ENCODE results near the gene FOSL1. TPM values are rescaled to one million over a fixed set of nuclear protein-coding genes. Genes with fewer than 3 reads are reported as not detected.
A peak's percentile ranks its signal among the peaks of the same experiment; 100 is the strongest.
"Not testable (repeated sequence)": the region's sequence is repeated elsewhere in the genome, so short reads cannot be mapped to it uniquely, and the experiment has no call there.

FOSL1 gene
- total RNA-seq, 2 experiments from 2014 or later: 2.3 to 3.8 TPM

GRCh38 chr11:65896034-65896999 lies 3.9 kb downstream of the FOSL1 start:
- no peak for ATAC-seq
- Mint-ChIP-seq H3K9me3 (ENCODE audit: insufficient read depth) (no peaks in the 10 kb centered on the region), H3K27ac (peak overlapping the region; percentile 49), H3K27me3 (ENCODE audit: low read depth) (no peaks in the 10 kb centered on the region), H3K36me3 (ENCODE audit: low read depth) (peaks cover 23% of the 10 kb centered on the region), H3K4me1 (ENCODE audit: low read depth) (peaks cover 69% of the 10 kb centered on the region), H3K4me3 (no peak overlapping the region)
- POLR2A ChIA-PET: interaction anchor here (0.7 to 1.3 kb wide), 5 partner anchors 7 to 35 kb away, joined by 3 to 4 read pairs (median 3); no protein-coding TSS in a partner anchor
- DNase-seq: no peak
- CTCF ChIA-PET: interaction anchor here (0.8 to 4.2 kb wide), 7 partner anchors 7 to 239 kb away, joined by 3 to 47 read pairs (median 6); partner anchors contain the start of genes CCDC85B, FIBP and MUS81

GRCh38 chr11:65895482-65895981 lies 4.7 kb downstream of the FOSL1 start:
- no peak for ATAC-seq
- CTCF ChIA-PET: interaction anchor here (1.0 to 4.2 kb wide), 5 partner anchors 9 to 240 kb away, joined by 3 to 36 read pairs (median 9); no protein-coding TSS in a partner anchor
- Mint-ChIP-seq H3K27ac (peak overlapping the region; percentile 54), H3K4me3 (peak overlapping the region; percentile 31), H3K36me3 (ENCODE audit: low read depth) (peaks cover 23% of the 10 kb centered on the region), H3K4me1 (ENCODE audit: low read depth) (peaks cover 62% of the 10 kb centered on the region), H3K9me3 (ENCODE audit: insufficient read depth) (no peaks in the 10 kb centered on the region), H3K27me3 (ENCODE audit: low read depth) (no peaks in the 10 kb centered on the region)
- POLR2A ChIA-PET: interaction anchor here (1.3 kb wide), 1 partner anchor 10 kb away, joined by 3 read pairs; no protein-coding TSS in a partner anchor
- no peak for DNase-seq

GRCh38 chr11:65894034-65894591 lies 6.1 kb downstream of the FOSL1 start:
- peak overlapping the region; percentile 98 for H3K4me3 Mint-ChIP-seq
- ChIA-PET POLR2A (interaction anchor here (0.6 to 19.3 kb wide), 10 partner anchors 7 to 395 kb away, joined by 3 to 305 read pairs (median 4); partner anchors contain the start of genes BANF1, CFL1, CTSW and FOSL1), CTCF (interaction anchor here (0.6 to 19.5 kb wide), 8 partner anchors 9 to 513 kb away, joined by 3 to 584 read pairs (median 6); partner anchors contain the start of genes CFL1, EFEMP2, KAT5 and MUS81)
- H3K4me1 Mint-ChIP-seq (ENCODE audit: low read depth): peaks cover 70% of the 10 kb centered on the region
- H3K27me3 Mint-ChIP-seq (ENCODE audit: low read depth): no peaks in the 10 kb centered on the region
- H3K36me3 Mint-ChIP-seq (ENCODE audit: low read depth): peaks cover 23% of the 10 kb centered on the region
- peak; percentile 64 for DNase-seq
- peak overlapping the region; percentile 85 for H3K27ac Mint-ChIP-seq
- H3K9me3 Mint-ChIP-seq (ENCODE audit: insufficient read depth): no peaks in the 10 kb centered on the region
- peak; percentile 13 for ATAC-seq

GRCh38 chr11:65892661-65893317 lies 7.4 kb downstream of the FOSL1 start:
- DNase-seq: no peak
- H3K27me3 Mint-ChIP-seq (ENCODE audit: low read depth): no peaks in the 10 kb centered on the region
- no peak for ATAC-seq
- H3K4me3 Mint-ChIP-seq: peak overlapping the region; percentile 98
- CTCF ChIA-PET: interaction anchor here (0.8 to 19.5 kb wide), 9 partner anchors 8 to 181 kb away, joined by 3 to 584 read pairs (median 36); partner anchors contain the start of genes CFL1, EFEMP2, FOSL1 and KAT5
- H3K4me1 Mint-ChIP-seq (ENCODE audit: low read depth): peaks cover 69% of the 10 kb centered on the region
- POLR2A ChIA-PET: interaction anchor here (0.6 to 19.3 kb wide), 6 partner anchors 8 to 394 kb away, joined by 3 to 305 read pairs (median 6); partner anchors contain the start of genes CFL1, FOSL1, MALAT1 and MUS81
- H3K9me3 Mint-ChIP-seq (ENCODE audit: insufficient read depth): no peaks in the 10 kb centered on the region
- peaks cover 25% of the 10 kb centered on the region for H3K36me3 Mint-ChIP-seq (ENCODE audit: low read depth)
- peak overlapping the region; percentile 85 for H3K27ac Mint-ChIP-seq

- H3K9me3 Mint-ChIP-seq (ENCODE audit: insufficient read depth); ATAC-seq; H3K27me3 Mint-ChIP-seq (ENCODE audit: low read depth): not testable (repeated sequence)
- CTCF ChIA-PET: interaction anchor here (0.8 to 19.5 kb wide), 9 partner anchors 9 to 181 kb away, joined by 3 to 584 read pairs (median 21); partner anchors contain the start of genes CFL1, EFEMP2, FOSL1 and KAT5
- POLR2A ChIA-PET: interaction anchor here (0.9 to 19.3 kb wide), 4 partner anchors 9 to 110 kb away, joined by 3 to 305 read pairs (median 34); partner anchors contain the start of genes BANF1, CFL1, EIF1AD and FOSL1
- H3K4me3 Mint-ChIP-seq: peak overlapping the region; percentile 98
- H3K27ac Mint-ChIP-seq: peak overlapping the region; percentile 85
- peak; percentile 54 for DNase-seq
- peaks cover 25% of the 10 kb centered on the region for H3K36me3 Mint-ChIP-seq (ENCODE audit: low read depth)
- peaks cover 67% of the 10 kb centered on the region for H3K4me1 Mint-ChIP-seq (ENCODE audit: low read depth)
These were observed 8.0 kb downstream of the FOSL1 start for GRCh38 chr11:65892137-65892540.

GRCh38 chr11:65891219-65892136 lies 8.7 kb downstream of the FOSL1 start:
- no peaks in the 10 kb centered on the region for H3K9me3 Mint-ChIP-seq (ENCODE audit: insufficient read depth)
- H3K4me1 Mint-ChIP-seq (ENCODE audit: low read depth): peaks cover 67% of the 10 kb centered on the region
- ChIA-PET POLR2A (interaction anchor here (0.6 to 19.3 kb wide), 27 partner anchors 10 to 1203 kb away, joined by 3 to 305 read pairs (median 5); partner anchors contain the start of genes BANF1, C11orf68, CFL1 and CTSW), CTCF (interaction anchor here (0.8 to 19.5 kb wide), 23 partner anchors 6 to 424 kb away, joined by 3 to 584 read pairs (median 15); partner anchors contain the start of genes AP5B1, BANF1, C11orf68 and CFL1)
- peaks cover 31% of the 10 kb centered on the region for H3K36me3 Mint-ChIP-seq (ENCODE audit: low read depth)
- DNase-seq (peak; percentile 60), ATAC-seq (no peak)
- peak overlapping the region; percentile 85 for H3K27ac Mint-ChIP-seq
- peak overlapping the region; percentile 98 for H3K4me3 Mint-ChIP-seq
- no peaks in the 10 kb centered on the region for H3K27me3 Mint-ChIP-seq (ENCODE audit: low read depth)

- peak within 1 kb of the TSS; percentile 96 for H3K27ac Mint-ChIP-seq
- H3K36me3 Mint-ChIP-seq (ENCODE audit: low read depth): peaks cover 30% of the 10 kb centered on the region
- POLR2A ChIA-PET: interaction anchor here (0.6 to 19.3 kb wide), 30 partner anchors 11 to 472 kb away, joined by 3 to 305 read pairs (median 4); partner anchors contain the start of genes BANF1, C11orf68, CFL1 and CTSW
- DNase-seq (peak; percentile 99), ATAC-seq (peak; percentile 72)
- CTCF ChIA-PET: interaction anchor here (0.6 to 19.5 kb wide), 30 partner anchors 7 to 575 kb away, joined by 3 to 584 read pairs (median 8); partner anchors contain the start of genes AP5B1, BANF1, C11orf68 and CFL1
- H3K27me3 Mint-ChIP-seq (ENCODE audit: low read depth): no peaks in the 10 kb centered on the region
- peak within 1 kb of the TSS; percentile 98 for H3K4me3 Mint-ChIP-seq
- peaks cover 64% of the 10 kb centered on the region for H3K4me1 Mint-ChIP-seq (ENCODE audit: low read depth)
- no peaks in the 10 kb centered on the region for H3K9me3 Mint-ChIP-seq (ENCODE audit: insufficient read depth)
These were observed 9.6 kb downstream of the FOSL1 start, which contains the start of gene CCDC85B for GRCh38 chr11:65890324-65891218. Gene CCDC85B, plus strand, starts transcription at chr11:65890673. Its CDS starts 111 bp downstream, at chr11:65890784.

GRCh38 chr11:65888163-65888814 lies 11.9 kb downstream of the FOSL1 start, which contains the start of gene FIBP:
Gene FIBP, minus strand, starts transcription at chr11:65888471. Its CDS starts 53 bp downstream, at chr11:65888418.
- Mint-ChIP-seq H3K36me3 (ENCODE audit: low read depth) (peaks cover 47% of the 10 kb centered on the region), H3K27me3 (ENCODE audit: low read depth) (no peaks in the 10 kb centered on the region), H3K4me1 (ENCODE audit: low read depth) (peaks cover 70% of the 10 kb centered on the region), H3K27ac (peak within 1 kb of the TSS; percentile 96), H3K4me3 (peak within 1 kb of the TSS; percentile 98), H3K9me3 (ENCODE audit: insufficient read depth) (no peaks in the 10 kb centered on the region)
- CTCF ChIA-PET: interaction anchor here (0.7 to 19.5 kb wide), 36 partner anchors 9 to 313 kb away, joined by 3 to 584 read pairs (median 6); partner anchors contain the start of genes AP5B1, BANF1, C11orf68 and CFL1
- DNase-seq: peak; percentile 98
- POLR2A ChIA-PET: interaction anchor here (0.8 to 19.3 kb wide), 12 partner anchors 8 to 114 kb away, joined by 3 to 305 read pairs (median 8); partner anchors contain the start of genes BANF1, C11orf68, CFL1 and CTSW
- peak; percentile 62 for ATAC-seq
